ENCODE results near the gene PARD6A.

PARD6A gene

GRCh38 chr16:67697422-67698185 lies 36.8 kb downstream of the PARD6A start:
- DNase-seq: no peak

DNA sequence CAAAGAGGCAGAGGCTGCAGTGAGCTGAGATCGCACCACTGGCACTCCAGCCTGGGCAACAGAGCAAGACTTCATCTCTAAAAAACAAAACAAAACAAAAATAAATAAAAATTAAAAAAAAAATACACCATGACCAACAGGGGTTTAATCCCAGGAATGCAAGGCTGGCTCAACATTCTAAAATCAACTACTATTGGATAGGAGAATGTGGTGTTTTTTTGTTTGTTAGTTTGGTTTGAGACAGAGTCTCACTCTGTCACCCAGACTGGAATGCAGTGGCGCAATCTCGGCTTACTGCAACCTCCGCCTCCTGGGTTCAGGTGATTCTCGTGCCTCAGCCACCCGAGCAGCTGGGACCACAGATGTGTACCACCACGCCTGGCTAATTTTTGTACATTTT lies 38.5 kb downstream of the PARD6A start:
- DNase-seq: no peak

- DNase-seq: no peak
Observed at GRCh38 chr16:67701420-67701819, 40.7 kb downstream of the PARD6A start.

DNA sequence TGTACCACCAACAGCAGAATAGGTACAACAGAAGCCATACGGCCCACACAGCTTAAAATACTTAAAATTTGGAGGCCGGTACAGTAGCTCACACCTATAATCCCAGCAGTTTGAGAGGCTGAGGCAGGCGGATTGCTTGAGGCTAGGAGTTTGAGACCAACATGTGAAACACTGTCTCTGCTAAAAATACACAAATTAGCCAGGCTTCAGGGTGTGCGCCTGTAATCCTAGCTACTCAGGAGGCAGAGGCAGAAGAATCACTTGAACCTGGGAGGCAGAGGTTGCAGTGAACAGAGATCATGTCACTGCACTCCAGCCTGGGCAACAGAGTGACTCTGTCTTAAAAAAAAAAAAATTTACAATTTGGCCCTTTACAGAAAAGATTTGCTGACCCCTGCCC lies 41.4 kb downstream of the PARD6A start:
- DNase-seq: no peak

DNA sequence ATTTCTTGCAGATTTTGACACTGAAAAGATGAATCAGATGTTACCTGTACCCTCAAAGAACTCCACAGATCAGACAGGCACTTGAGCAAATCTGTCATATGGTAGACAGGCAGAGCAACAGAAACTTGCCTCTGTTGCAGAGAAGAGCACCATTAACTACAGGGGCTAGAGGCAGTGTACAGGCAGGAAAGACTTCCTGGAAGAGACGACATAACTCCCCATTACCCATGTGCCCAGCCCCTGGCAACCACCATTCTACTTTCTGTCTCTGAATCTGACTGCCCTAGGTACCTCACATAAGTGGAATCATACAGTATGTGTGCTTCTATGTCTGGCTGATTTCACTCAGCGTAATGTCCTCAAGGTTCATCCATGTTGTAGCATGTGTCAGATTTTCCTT lies 42.9 kb downstream of the PARD6A start:
- DNase-seq: no peak

- no peak for DNase-seq
Observed at GRCh38 chr16:67704110-67704509, 43.4 kb downstream of the PARD6A start.

GRCh38 chr16:67707210-67707609 lies 46.5 kb downstream of the PARD6A start:
- no peak for DNase-seq

GRCh38 chr16:67707790-67708189 lies 47.0 kb downstream of the PARD6A start:
- no peak for DNase-seq

- DNase-seq: no peak
Observed at GRCh38 chr16:67708368-67708771, 47.6 kb downstream of the PARD6A start.

- no peak for DNase-seq
Observed at GRCh38 chr16:67709050-67709449, 48.3 kb downstream of the PARD6A start.

- no peak for DNase-seq
Observed at GRCh38 chr16:67710607-67711006, 49.8 kb downstream of the PARD6A start.
